GM23338 (cell line): ENCODE measurements around the gene KRT84.

Experiments
- CREB1 ChIP-seq: fragments of 250-450 bp; sonication (Bioruptor Pico); IDR thresholded peaks from 2 replicates; pipeline ENCODE4 v1.5.0; 2020; ENCODE audit warnings: low read depth, mild to moderate bottlenecking, moderate library complexity
- EZH2 ChIP-seq: fragments of 200-600 bp; sonication (generic); IDR thresholded peaks from one replicate; pipeline ENCODE4 v1.8.0; 2017; ENCODE audit warnings: antibody characterized with exemption, mild to moderate bottlenecking, low read depth; ENCODE audit not compliant: unreplicated experiment
- EZH2phosphoT487 ChIP-seq: fragments of 200-600 bp; sonication (generic); IDR thresholded peaks from one replicate; pipeline ENCODE4 v1.8.1; 2018; ENCODE audit warnings: antibody characterized with exemption; ENCODE audit not compliant: unreplicated experiment
- JUNB ChIP-seq: IDR thresholded peaks from one replicate; pipeline ENCODE4 v1.6.1; 2016; ENCODE audit warnings: antibody characterized with exemption; ENCODE audit not compliant: unreplicated experiment
- NANOG ChIP-seq: IDR thresholded peaks from 2 replicates; pipeline ENCODE4 v1.6.1; 2016; ENCODE audit warnings: antibody characterized with exemption, borderline replicate concordance
- POLR2AphosphoS5 ChIP-seq: IDR thresholded peaks from 2 replicates; pipeline ENCODE4 v1.6.1; 2016; ENCODE audit warnings: antibody characterized with exemption, low read depth
- STAT1 ChIP-seq: IDR thresholded peaks from one replicate; pipeline ENCODE4 v1.6.1; 2016; ENCODE audit warnings: antibody characterized with exemption; ENCODE audit not compliant: unreplicated experiment
- ZNF114 ChIP-seq: fragments of 250-450 bp; sonication (Bioruptor Pico); IDR thresholded peaks from 2 replicates; pipeline ENCODE4 v1.5.0; 2020; ENCODE audit warnings: mild to moderate bottlenecking, moderate library complexity
- ZNF331 ChIP-seq: fragments of 250-450 bp; sonication (Bioruptor Pico); IDR thresholded peaks from 2 replicates; pipeline ENCODE4 v1.5.0; 2020; ENCODE audit warnings: low read depth, mild to moderate bottlenecking, moderate library complexity
- TF ChIP-seq, protein P1 (sequence below), 2 experiments: fragments of 200-600 bp in 1 of 2; sonication (generic) in 1 of 2; conservative IDR thresholded peaks; 2 replicates each; pipeline versions ENCODE4 v1.5.1 to v1.6.1; 2016 to 2017; ENCODE audit warnings: antibody characterized with exemption in 2 of 2, low read depth in 2 of 2, mild to moderate bottlenecking in 2 of 2, moderate library complexity in 1 of 2
- TF ChIP-seq, protein P2 (sequence below): IDR thresholded peaks from one replicate; pipeline ENCODE4 v1.6.1; 2018; ENCODE audit warnings: antibody characterized with exemption; ENCODE audit not compliant: unreplicated experiment
- TF ChIP-seq, protein P3 (sequence below): IDR thresholded peaks from 2 replicates; pipeline ENCODE4 v1.6.1; 2016; ENCODE audit warnings: antibody characterized with exemption

DNA sequence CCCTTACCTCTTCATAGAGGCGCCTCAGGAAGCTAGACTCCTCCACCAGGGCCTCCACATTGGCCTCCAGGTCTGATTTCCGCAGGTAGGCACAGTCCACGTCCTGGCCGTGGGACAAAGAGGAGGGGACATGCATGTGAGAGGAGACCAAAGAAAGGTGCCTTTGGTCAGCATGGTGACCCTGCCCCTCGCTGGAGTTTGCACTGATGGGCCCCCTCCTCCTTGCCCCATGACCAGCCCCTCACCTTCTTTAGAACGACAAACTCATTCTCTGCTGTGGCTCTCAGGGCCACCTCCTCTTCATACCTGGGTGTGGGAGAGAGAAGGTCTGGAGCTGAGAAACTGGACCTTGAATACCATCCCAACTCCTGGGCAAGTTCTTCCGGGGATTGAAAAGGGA is 21.4 kb downstream of the KRT84 start:
- TF ChIP-seq, protein P1, sequence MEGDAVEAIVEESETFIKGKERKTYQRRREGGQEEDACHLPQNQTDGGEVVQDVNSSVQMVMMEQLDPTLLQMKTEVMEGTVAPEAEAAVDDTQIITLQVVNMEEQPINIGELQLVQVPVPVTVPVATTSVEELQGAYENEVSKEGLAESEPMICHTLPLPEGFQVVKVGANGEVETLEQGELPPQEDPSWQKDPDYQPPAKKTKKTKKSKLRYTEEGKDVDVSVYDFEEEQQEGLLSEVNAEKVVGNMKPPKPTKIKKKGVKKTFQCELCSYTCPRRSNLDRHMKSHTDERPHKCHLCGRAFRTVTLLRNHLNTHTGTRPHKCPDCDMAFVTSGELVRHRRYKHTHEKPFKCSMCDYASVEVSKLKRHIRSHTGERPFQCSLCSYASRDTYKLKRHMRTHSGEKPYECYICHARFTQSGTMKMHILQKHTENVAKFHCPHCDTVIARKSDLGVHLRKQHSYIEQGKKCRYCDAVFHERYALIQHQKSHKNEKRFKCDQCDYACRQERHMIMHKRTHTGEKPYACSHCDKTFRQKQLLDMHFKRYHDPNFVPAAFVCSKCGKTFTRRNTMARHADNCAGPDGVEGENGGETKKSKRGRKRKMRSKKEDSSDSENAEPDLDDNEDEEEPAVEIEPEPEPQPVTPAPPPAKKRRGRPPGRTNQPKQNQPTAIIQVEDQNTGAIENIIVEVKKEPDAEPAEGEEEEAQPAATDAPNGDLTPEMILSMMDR (conservative IDR thresholded peaks at IDR 0.05; ENCODE audit: low read depth in 2 of 2): no peak
- TF ChIP-seq EZH2 (no peak), STAT1 (no peak), CREB1 (CRISPR knock-in tag) (no peak), POLR2AphosphoS5 (no peak), EZH2phosphoT487 (no peak), ZNF331 (CRISPR knock-in tag) (no peak), JUNB (no peak), NANOG (no peak), ZNF114 (CRISPR knock-in tag) (no peak)
- TF ChIP-seq, protein P2, sequence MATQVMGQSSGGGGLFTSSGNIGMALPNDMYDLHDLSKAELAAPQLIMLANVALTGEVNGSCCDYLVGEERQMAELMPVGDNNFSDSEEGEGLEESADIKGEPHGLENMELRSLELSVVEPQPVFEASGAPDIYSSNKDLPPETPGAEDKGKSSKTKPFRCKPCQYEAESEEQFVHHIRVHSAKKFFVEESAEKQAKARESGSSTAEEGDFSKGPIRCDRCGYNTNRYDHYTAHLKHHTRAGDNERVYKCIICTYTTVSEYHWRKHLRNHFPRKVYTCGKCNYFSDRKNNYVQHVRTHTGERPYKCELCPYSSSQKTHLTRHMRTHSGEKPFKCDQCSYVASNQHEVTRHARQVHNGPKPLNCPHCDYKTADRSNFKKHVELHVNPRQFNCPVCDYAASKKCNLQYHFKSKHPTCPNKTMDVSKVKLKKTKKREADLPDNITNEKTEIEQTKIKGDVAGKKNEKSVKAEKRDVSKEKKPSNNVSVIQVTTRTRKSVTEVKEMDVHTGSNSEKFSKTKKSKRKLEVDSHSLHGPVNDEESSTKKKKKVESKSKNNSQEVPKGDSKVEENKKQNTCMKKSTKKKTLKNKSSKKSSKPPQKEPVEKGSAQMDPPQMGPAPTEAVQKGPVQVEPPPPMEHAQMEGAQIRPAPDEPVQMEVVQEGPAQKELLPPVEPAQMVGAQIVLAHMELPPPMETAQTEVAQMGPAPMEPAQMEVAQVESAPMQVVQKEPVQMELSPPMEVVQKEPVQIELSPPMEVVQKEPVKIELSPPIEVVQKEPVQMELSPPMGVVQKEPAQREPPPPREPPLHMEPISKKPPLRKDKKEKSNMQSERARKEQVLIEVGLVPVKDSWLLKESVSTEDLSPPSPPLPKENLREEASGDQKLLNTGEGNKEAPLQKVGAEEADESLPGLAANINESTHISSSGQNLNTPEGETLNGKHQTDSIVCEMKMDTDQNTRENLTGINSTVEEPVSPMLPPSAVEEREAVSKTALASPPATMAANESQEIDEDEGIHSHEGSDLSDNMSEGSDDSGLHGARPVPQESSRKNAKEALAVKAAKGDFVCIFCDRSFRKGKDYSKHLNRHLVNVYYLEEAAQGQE: no peak
- TF ChIP-seq, protein P3, sequence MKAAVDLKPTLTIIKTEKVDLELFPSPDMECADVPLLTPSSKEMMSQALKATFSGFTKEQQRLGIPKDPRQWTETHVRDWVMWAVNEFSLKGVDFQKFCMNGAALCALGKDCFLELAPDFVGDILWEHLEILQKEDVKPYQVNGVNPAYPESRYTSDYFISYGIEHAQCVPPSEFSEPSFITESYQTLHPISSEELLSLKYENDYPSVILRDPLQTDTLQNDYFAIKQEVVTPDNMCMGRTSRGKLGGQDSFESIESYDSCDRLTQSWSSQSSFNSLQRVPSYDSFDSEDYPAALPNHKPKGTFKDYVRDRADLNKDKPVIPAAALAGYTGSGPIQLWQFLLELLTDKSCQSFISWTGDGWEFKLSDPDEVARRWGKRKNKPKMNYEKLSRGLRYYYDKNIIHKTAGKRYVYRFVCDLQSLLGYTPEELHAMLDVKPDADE: no peak
